Measurements from ENCODE around the gene PLA2G1B. TPM values are rescaled to one million over a fixed set of nuclear protein-coding genes. Genes with fewer than 3 reads are reported as not detected.
A peak's percentile ranks its signal among the peaks of the same experiment; 100 is the strongest.

The PLA2G1B gene
- total RNA-seq, 1 donor from 2014 or later = 0.60 TPM

DNA sequence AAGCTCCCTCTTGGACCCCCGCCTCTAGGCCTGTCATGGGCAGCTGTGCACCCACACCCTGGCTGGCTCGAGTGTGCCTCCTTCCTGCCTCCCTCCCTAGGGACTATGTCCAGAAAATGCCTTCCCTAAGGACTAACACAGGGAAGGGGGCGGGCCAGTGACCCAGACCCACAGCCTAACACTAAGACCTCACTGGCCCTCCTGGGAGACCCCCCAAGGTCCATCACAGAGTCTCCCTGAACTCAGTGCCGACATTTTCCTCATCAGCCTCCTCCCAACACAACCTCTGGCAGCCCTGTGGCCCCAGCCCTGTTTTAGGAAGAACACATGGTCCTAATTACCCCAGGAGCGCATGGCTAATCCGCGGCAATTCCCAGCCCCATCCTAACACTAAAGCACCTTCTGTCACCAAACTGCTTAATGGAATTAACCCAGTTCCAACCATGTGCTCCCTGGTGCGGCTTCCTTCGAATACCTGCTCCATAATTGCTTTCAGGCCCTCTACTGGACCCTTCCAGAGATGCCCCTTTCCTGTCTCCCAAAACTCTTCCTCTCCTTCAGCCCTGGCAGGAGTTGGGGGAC is 35.8 kb upstream of the PLA2G1B start:
- Mint-ChIP-seq H3K36me3 (ENCODE audit: insufficient read depth) (peaks cover 28% of the 10 kb centered on the region), H3K27ac (peak overlapping the region; percentile 98), H3K4me3 (ENCODE audit: low read depth) (peak overlapping the region; percentile 32), H3K27me3 (no peaks in the 10 kb centered on the region), H3K4me1 (ENCODE audit: low read depth) (peaks cover 63% of the 10 kb centered on the region), H3K9me3 (ENCODE audit: low read depth) (no peaks in the 10 kb centered on the region)
- TF ChIP-seq, protein P1, sequence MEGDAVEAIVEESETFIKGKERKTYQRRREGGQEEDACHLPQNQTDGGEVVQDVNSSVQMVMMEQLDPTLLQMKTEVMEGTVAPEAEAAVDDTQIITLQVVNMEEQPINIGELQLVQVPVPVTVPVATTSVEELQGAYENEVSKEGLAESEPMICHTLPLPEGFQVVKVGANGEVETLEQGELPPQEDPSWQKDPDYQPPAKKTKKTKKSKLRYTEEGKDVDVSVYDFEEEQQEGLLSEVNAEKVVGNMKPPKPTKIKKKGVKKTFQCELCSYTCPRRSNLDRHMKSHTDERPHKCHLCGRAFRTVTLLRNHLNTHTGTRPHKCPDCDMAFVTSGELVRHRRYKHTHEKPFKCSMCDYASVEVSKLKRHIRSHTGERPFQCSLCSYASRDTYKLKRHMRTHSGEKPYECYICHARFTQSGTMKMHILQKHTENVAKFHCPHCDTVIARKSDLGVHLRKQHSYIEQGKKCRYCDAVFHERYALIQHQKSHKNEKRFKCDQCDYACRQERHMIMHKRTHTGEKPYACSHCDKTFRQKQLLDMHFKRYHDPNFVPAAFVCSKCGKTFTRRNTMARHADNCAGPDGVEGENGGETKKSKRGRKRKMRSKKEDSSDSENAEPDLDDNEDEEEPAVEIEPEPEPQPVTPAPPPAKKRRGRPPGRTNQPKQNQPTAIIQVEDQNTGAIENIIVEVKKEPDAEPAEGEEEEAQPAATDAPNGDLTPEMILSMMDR (IDR thresholded peaks at IDR 0.05; ENCODE audit: unreplicated experiment) = no peak
- no peak for DNase-seq (ENCODE audit: low spot score, unreplicated experiment)

DNA sequence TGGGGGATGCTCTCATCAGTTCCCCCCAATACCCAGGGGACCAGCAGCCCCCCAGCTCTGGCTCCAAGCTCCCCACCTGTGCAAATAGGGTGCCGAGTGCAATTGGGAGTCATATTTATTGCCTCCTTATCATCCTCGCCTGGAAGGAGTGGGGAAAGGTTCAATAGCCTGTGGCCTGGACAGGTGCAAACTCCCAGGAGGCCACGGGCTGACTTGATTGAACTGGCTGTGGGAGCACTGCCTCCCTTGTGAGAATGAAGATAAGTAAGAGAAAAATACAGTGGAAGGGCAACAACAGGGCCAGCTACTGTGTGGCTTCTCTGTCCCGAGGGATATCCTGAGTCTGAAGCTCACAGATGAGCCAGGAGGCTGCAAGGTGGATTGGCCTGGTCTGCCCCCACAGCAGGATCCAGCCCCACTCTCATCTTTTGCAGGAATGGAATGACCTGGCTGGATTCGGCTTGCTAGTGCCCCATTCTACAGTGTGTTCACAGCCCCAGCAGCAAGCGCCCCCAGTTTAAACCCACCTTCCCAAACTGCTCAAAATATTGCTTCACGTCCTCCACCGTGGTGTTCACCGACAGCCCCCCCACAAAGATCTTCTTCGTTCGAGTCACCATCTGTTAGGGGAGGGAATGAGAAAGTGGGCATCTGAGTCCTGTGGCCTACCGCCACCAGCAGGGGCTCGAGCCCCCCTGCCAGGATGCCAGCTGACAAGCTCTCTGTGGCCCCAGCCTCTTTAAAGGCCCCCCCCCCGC is 35.1 kb upstream of the PLA2G1B start:
- DNase-seq (ENCODE audit: low spot score, unreplicated experiment) = no peak
- peak overlapping the region; percentile 70 for H3K4me3 Mint-ChIP-seq (ENCODE audit: low read depth)
- peak overlapping the region; percentile 98 for H3K27ac Mint-ChIP-seq
- TF ChIP-seq, protein P1 (IDR thresholded peaks at IDR 0.05; ENCODE audit: unreplicated experiment) = no peak
- H3K36me3 Mint-ChIP-seq (ENCODE audit: insufficient read depth) = peaks cover 34% of the 10 kb centered on the region
- peaks cover 64% of the 10 kb centered on the region for H3K4me1 Mint-ChIP-seq (ENCODE audit: low read depth)
- no peaks in the 10 kb centered on the region for H3K27me3 Mint-ChIP-seq
- no peaks in the 10 kb centered on the region for H3K9me3 Mint-ChIP-seq (ENCODE audit: low read depth)

DNA sequence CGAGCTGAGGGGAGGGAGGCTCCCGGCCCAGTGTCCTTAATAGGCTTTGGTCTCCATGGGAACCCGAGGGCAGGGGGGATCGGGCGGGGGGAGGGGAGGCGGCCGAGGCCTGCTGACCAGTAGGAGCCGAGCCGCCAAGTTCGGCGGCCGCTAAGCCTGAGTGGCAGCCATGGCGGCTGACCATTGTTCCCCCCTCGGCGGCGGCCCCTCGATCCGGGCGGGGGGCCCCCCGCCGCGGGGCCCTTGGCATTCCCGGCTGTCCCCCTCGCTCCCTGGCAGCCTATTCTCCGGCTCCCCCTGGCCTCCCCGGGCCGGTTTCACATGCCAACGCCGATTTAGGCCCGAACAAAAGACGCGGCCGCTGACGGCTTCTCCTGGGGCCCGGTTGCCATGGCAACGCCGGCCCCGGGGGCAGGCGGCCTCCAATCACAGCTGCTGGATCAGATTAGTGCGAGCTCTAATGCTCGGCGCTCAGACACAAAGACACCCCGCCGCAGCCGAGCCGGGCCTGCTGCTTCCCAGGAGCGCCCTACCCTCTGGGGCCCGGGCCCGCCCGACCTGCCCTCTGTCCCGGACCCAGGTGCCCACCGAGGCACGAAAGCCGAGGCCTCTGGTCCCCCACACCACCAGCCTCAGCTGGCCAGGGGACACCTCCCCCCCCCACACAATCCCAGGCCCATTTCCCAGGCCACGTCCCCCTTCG is 34.1 kb upstream of the PLA2G1B start:
- H3K36me3 Mint-ChIP-seq (ENCODE audit: insufficient read depth) = peaks cover 36% of the 10 kb centered on the region

DNA sequence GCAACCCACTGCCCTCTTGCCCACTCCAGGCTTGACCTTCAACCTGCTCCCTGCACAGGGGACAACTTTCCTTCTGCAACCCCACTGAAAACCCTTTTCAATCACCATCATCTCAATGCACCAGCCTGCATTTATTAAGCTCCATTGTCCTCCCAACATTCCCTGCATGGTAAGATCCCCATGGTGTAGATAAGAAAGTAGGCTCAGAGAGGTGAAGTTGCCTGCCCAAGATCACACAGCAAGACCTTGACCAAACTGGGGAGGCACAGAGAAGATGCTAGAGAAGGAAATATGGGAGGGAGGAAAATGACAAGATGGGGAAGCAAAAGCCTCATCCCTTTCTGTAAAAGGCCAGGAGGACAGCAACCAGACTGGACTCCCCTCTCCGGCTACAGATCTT is 31.5 kb upstream of the PLA2G1B start:
- no peak overlapping the region for H3K4me3 Mint-ChIP-seq (ENCODE audit: low read depth)
- peak overlapping the region; percentile 40 for H3K27ac Mint-ChIP-seq
- no peaks in the 10 kb centered on the region for H3K27me3 Mint-ChIP-seq
- H3K36me3 Mint-ChIP-seq (ENCODE audit: insufficient read depth) = peaks cover 37% of the 10 kb centered on the region
- no peaks in the 10 kb centered on the region for H3K9me3 Mint-ChIP-seq (ENCODE audit: low read depth)
- TF ChIP-seq, protein P1 (IDR thresholded peaks at IDR 0.05; ENCODE audit: unreplicated experiment) = no peak
- peaks cover 32% of the 10 kb centered on the region for H3K4me1 Mint-ChIP-seq (ENCODE audit: low read depth)
- no peak for DNase-seq (ENCODE audit: low spot score, unreplicated experiment)

More for the DNA sequence above, 34.1 kb upstream of the PLA2G1B start:
- H3K4me1 Mint-ChIP-seq (ENCODE audit: low read depth) = peaks cover 54% of the 10 kb centered on the region
- peak overlapping the region; percentile 98 for H3K27ac Mint-ChIP-seq
- H3K4me3 Mint-ChIP-seq (ENCODE audit: low read depth) = peak overlapping the region; percentile 70
- no peaks in the 10 kb centered on the region for H3K27me3 Mint-ChIP-seq
- peak; percentile 87 for DNase-seq (ENCODE audit: low spot score, unreplicated experiment)
- H3K9me3 Mint-ChIP-seq (ENCODE audit: low read depth) = no peaks in the 10 kb centered on the region
- TF ChIP-seq, protein P1 (IDR thresholded peaks at IDR 0.05; ENCODE audit: unreplicated experiment) = no peak

DNA sequence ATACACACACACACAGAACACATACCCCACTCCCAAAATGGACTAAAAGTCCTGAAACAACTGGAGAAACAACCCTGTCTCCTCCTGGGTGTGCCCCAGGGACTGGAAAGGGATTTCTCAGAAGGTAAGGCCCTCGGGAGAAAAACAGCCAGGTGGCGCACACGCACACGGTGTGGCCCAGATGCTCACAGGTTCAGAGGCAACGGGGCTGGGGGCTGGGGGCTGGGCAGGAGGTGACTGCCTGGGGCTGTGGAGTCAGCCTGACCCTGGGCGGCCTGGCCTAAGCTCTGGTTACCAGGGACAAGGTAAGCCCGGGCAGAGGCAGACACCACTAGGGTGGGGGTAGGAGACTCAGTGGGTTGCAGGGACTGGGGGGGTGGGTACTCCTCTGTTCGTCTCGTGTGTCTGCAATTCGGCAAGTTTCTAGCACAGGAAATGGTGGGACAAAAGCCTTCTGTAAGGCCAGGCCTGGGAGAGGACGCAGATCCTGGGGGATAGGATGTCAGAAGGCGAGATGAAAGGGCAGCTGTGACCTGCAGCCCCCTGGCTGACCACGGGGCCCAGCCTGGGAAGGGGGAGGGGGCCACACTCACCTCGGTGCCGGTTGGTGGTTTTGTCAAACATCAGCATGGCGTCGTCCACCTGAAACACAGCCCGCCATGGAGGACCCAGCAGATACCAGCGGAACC is 31.0 kb upstream of the PLA2G1B start:
- Mint-ChIP-seq H3K27me3 (no peaks in the 10 kb centered on the region), H3K27ac (peak overlapping the region; percentile 67), H3K36me3 (ENCODE audit: insufficient read depth) (peaks cover 38% of the 10 kb centered on the region), H3K4me3 (ENCODE audit: low read depth) (no peak overlapping the region), H3K9me3 (ENCODE audit: low read depth) (no peaks in the 10 kb centered on the region), H3K4me1 (ENCODE audit: low read depth) (peaks cover 26% of the 10 kb centered on the region)
- TF ChIP-seq, protein P1 (IDR thresholded peaks at IDR 0.05; ENCODE audit: unreplicated experiment) = no peak
- DNase-seq (ENCODE audit: low spot score, unreplicated experiment) = no peak
